NT2/D1 (cell line): ENCODE measurements around the gene PICALM.

ENCODE experiments used
- YY1 ChIP-seq: IDR thresholded peaks from 2 replicates; pipeline ENCODE4 v1.6.1; 2011; ENCODE audit not compliant: insufficient read length, insufficient read depth
- ZNF274 ChIP-seq: IDR thresholded peaks from 2 replicates; pipeline ENCODE4 v1.6.1; 2011; ENCODE audit warnings: mild to moderate bottlenecking, low read depth, low read length

DNA sequence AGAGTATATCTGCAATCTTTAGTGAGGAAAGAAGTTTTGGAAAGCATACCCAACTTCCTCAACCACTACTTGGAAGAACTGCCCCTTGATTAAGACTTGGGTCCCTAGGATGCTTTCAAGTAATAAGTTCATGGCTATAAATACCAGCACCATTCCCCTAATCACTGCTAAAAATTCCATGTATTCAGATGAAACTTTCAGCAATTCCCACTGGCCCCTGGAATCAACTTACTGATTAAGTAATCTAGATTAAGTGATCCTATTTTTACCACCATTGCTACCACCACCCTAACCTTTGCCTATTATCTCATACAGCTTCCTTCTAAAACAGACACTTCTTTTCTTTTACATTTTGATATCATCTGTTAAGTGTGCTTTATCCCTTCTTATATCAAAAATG, 10.5 kb downstream of the PICALM start:
- no peak for TF ChIP-seq YY1
- TF ChIP-seq ZNF274: no peak
